Measurements from ENCODE around the gene MPP3.
"Not testable (repeated sequence)": the region's sequence is repeated elsewhere in the genome, so short reads cannot be mapped to it uniquely, and the experiment has no call there.

The MPP3 gene

GRCh38 chr17:43877451-43878155, 44.7 kb upstream of the MPP3 start:
- no peak for TF ChIP-seq CTCF (IDR thresholded peaks at IDR 0.05; ENCODE audit: extremely low read depth, missing control alignments)

DNA sequence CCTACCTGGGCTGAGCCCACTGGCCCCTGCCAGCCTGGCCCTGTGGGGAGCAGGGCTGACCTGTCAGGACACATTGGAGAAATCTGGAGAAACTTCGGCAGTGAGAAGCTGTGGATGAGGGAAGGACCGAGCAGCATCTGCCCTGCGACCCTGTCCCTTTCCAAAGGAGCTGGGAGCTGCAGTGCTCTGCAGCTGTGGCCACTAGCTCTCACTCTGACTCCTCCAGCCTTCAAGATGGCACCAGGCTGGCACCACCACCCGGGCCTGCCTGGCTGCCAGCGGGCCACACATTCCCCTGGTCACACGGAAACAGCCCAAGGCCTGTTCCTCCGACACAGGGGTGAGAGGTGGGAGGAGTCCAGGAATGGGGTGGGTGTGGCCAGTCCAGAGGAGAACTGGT, 44.1 kb upstream of the MPP3 start:
- TF ChIP-seq CTCF (IDR thresholded peaks at IDR 0.05; ENCODE audit: extremely low read depth, missing control alignments) = no peak
- DNase-seq (ENCODE audit: low spot score) = no peak

More at GRCh38 chr17:43877451-43878155, 44.7 kb upstream of the MPP3 start:
- DNase-seq (ENCODE audit: low spot score) = no peak

DNA sequence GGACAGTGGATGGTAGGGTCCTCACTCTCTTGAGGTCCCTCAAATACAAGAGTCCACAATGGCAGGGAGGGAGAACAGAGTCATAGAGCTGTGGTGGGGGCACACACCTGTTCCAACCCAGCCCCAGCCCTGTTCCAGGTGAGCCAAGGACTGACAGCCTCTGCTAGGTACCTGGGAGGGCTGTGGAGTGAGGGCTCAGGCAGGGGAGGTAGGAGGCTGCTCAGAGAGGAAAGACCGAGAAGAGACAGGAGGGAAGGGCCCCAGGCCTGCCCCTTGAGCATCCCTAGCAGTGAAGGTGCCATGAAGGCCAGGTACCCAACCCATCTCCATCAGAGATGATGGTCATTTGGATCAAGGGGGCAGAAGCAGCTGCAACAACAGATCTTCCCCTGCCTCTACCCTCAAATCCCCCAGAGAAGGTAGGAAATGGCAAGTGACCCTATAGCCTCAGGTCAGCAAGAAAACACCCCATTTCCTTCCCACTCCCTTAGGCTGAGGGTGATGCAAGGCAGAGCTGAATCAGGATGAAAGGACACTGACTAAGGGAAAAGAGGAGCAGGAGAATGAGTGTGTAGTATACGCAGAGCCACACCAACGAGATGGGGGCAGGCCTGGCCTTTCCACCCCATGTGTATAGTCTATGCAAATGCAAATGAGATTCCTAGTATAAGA, 42.7 kb upstream of the MPP3 start:
- no peak for TF ChIP-seq CTCF (IDR thresholded peaks at IDR 0.05; ENCODE audit: extremely low read depth, missing control alignments)
- DNase-seq (ENCODE audit: low spot score) = no peak

DNA sequence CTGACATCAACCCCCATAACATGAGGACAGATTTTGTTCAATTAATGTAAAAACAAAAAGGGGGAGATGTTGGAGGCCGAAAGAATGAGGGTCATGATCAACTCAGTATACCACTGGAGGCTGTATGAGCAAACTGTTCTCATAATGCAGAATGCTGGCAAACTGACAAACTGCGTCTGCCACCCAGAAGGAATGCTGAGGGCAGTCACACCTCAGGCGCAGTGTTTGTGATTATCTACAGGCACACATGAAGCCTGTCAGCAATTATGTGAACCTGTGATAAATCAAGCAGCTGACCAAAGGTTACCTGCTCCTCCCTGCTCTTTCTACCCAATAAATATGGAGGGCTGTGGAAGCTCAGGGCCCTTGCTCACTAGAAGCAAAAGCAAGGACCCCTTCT, 41.3 kb upstream of the MPP3 start:
- TF ChIP-seq CTCF (IDR thresholded peaks at IDR 0.05; ENCODE audit: extremely low read depth, missing control alignments) = no peak
- no peak for DNase-seq (ENCODE audit: low spot score)

- TF ChIP-seq CTCF (IDR thresholded peaks at IDR 0.05; ENCODE audit: extremely low read depth, missing control alignments) = no peak
- no peak for DNase-seq (ENCODE audit: low spot score)
Measured at GRCh38 chr17:43873815-43874214, 40.9 kb upstream of the MPP3 start.

DNA sequence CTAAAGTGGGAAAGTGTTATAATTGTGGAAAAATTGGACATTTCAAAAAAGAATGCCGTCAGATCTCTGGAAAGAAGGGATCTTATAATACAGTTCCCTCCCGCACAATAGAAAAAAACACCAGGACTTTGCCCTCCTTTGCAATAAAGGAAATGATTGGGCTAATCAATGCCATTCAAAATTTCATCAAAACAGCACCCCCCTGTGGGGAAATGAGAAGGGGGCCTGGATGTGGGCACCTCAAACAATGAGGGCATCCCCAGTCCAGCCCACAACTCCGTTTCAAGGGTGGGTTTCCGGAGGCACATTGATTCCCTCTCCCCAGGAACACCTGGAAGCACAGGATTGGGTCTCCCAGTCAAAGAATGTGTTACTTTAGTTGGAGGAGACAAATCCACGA, 40.1 kb upstream of the MPP3 start:
- DNase-seq (ENCODE audit: low spot score) = no peak
- TF ChIP-seq CTCF (IDR thresholded peaks at IDR 0.05; ENCODE audit: extremely low read depth, missing control alignments) = no peak

GRCh38 chr17:43871946-43872690, 39.2 kb upstream of the MPP3 start:
- no peak for TF ChIP-seq CTCF (IDR thresholded peaks at IDR 0.05; ENCODE audit: extremely low read depth, missing control alignments)
- DNase-seq (ENCODE audit: low spot score) = no peak

GRCh38 chr17:43869031-43869430, 36.1 kb upstream of the MPP3 start:
- not testable (repeated sequence) for DNase-seq (ENCODE audit: low spot score)
